NCI-H2107 (cell line): ENCODE measurements around the gene NELL1.

Source experiments
- DNase-seq: peaks from one replicate; lab custom pipeline; 2025; lab: John Stamatoyannopoulos, UW

NELL1 gene

DNA sequence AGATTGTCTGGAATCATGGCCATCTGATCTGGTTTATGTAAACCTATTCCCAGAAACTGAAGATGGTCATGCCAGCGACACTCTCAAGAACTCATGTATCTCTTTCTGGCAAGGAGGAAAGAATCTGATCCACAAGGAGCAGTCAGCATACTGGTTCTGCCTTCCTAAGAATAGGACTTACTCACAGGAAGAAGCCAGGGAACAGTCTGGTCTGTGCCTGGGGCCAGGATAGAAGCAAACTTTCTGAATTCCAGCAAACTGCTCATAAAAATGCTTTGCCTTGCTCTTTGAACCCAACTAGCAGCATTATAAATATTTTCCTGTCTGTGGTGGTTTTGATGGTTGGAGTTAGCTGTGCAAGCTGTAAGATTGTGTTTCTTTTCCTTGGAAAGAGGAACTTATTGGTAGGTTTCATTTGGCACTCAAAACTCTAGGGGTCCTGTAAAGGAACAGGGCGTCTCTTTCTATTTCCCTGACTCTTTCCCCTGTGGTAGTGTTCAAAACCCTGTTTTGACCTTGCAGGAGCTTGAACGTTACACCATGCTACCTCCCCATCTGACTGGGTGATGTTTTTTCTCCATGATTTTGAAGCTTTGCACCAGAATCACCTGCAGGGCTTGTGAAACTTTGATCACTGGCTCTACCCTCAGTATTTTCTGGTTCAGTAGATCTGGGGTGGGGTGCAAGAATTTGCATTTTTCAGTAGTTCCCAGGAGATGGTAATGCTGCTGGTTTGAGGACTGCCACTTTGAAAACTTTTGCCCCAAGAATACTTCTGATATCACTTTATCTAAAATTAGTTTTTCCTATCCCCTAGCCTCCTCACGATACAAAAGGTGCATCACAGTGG lies 895.7 kb downstream of the NELL1 start:
- no peak for DNase-seq

DNA sequence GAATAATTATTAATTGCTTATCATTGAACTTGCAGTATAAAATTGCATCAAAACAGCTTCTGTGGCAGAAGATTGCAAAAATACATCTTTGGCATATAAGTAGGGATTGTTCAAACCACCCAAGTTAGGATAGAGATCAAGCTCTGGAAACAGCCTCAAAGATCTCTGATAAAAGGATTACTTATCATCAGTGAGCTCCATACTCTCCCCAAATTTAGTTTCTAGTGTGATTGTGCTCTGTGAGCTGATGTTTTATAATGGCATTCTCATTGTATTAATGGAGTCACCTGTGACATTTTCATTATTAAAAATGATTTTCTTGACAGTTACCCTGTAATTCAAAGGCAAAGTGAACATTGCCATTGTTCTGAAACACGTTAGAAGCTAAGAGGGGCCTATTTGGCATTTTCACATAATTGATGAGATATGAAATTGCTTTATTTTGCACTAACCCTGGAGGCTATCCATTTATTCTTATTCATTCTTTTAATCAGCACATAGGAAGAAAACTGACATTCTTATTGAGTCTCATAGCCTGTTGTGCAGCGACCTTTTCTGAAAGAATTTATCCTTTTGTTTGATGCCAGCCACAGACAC lies 897.2 kb downstream of the NELL1 start:
- DNase-seq, result no peak

DNA sequence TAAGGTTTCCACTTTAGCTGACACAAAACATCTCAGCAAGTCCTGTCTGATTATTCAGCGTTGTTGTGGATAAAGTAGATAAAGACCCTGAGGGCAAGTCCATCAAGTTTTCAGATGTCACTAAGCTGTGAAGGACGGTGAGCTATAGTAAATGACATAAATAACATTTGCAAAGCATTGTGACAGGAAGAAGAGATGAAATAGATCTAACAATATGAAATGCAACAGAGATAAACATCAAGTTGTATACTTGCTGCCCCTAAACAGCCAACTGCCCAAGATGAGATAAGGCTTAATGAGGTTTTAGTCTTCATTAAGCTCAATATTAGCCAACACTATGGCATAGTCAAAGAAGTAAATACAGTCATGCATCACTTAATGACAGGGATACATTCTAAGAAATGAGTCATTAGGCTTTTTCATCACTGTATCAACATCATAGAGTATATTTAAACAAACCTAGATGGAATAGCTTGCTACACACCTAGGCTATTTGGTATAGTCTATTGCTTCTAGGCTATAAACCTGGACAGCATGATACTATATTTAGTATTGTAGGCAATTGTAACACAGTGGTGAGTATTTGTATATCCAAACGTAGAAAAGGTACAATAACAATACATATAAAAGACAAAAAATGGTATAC lies 898.4 kb downstream of the NELL1 start:
- no peak for DNase-seq

DNA sequence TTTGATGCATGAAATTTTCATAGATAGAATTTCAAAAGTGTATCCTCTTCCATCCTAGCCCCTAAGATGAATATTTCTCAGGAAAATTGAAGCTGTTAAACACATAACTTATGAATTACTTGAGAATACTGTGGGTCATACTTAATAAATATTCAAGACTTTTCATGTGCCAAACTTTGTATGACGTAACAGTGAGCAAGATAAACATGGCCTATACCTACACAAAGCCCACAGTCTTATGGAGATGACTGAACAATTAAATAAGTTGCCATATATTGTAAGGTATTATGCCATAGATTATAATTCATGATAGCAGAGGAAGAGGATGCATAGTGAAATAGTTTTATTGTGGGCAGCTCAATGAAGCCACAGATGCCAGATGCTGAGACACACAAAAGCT lies 902.8 kb downstream of the NELL1 start:
- DNase-seq, result no peak

DNA sequence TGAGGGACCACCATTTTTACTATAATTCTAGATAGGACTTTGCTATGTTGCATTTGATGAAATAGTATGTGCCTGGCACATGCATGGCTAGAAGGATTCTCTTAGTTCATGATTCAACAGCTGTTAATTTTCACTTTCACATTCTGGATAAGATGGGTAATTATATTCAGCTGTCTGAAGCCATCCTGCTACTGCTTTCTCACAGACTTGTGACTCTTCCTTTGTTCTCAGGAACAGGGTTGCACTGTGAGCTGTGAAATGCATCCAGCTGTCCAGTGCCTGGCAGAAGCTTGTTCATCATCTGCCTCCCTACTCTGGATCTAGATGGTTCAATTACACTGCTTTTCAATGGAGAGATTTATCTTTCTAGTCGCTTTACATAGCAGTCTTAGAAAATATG lies 913.4 kb downstream of the NELL1 start:
- DNase-seq, result no peak

DNA sequence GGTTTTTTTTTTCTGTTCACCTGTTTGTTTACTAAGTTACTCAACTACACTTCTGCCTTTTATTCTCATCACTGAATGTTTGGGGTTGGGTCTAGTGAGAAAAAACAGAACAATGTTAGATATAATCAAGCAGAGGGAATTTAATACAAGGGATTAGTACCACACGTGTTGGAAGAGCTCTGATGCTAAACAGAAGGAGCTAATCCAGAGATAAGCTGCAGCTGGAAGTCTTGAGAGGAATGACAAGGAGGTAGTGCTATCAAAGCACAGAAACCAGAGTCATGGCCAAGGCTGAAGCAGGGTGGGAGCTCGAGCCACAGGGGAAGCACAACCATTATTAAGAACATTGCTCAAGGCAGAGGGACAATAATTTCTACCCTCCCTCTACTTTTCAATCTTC lies 919.4 kb downstream of the NELL1 start:
- DNase-seq, result no peak

DNA sequence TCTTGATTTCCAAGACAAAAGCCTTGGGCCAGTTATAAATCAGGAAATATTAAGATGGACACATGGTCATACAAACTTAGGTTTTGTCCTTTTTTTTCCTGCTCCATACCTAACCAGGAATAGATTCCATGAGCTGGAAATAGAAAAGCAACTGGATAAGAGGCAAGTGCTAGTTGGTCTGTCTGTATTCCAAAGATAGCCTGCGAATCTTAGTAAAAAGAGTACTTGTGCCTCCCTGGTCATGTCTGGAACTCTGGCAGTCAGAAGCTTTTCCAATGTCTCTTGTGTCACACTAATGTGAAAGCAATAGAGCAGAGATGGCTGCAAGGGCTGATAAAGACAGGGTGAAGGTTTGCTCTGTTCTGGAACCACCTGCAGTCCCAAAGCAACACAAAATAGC lies 933.3 kb downstream of the NELL1 start:
- no peak for DNase-seq

DNA sequence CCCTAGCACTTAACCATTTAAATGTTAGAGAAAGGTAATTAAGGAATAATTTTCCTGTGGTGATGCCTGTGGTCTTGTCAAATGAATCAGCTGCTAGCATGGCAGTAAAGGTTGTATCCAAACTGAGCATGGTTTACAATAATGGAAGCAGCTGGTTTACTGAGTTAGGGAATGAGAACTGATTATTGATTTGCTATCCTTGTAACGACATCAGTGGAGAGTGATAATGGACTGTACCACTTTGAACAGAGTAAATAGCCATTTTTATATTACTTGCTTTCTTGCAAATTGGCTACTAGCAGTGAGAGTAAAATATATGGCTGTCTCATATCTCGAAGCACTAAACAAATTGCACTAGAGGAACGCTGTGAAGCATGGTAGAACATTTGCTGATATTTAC lies 934.5 kb downstream of the NELL1 start:
- no peak for DNase-seq

DNA sequence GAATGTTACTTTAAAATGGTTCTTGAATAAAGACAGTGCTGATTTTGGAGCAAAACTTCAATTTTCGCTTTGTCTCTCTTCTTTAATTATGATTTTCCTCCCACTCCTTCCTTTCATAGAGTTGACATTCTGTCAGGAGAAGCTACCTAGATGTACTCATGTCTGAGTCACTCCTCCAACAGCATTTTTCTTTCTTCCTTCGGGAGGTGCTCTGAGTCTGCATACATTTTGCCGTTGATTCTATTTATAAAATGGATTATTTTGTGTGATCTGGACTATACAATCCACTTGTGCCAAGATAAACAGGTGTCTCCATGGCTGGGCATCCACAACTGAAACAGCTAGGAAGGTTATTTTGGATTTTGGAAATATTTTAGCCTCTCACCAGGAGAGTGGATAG lies 935.2 kb downstream of the NELL1 start:
- no peak for DNase-seq

DNA sequence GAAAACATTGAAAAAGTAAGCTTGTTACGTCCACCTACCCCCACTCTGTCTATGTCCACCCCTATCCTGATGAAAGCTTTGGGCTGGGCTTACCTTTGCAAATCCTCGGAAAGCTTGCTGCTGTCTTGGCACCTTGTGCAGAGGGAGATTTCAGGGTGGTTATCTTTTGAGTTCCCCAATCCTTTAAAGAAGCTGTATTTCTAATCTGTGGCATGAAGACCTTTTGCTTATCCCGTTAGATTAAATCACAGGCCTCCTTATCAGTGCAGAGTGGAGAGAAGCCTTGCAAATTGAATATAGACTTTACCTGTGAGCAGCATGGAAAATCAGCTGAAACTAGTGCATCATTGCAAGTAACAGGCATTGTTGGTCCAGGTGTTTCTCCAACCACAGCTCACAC lies 942.9 kb downstream of the NELL1 start:
- no peak for DNase-seq

DNA sequence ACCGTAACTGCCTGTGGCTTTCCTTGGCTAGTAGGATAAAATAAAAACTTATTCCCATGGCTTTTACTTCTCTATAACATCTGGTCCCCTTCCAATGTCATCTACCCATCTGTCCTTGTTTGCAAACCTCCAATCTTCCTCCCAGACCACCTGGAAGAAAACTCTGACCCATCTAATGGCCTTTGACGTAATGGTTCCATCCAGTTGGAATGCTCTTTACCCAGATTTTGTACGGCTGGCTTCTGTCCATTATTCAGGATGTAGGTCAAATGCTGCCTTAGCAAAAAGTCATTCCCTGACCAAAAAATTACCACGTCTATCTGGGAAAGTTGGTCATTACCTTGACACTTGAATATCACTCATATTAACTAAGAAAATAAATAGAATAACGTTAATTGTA lies 945.6 kb downstream of the NELL1 start:
- no peak for DNase-seq

DNA sequence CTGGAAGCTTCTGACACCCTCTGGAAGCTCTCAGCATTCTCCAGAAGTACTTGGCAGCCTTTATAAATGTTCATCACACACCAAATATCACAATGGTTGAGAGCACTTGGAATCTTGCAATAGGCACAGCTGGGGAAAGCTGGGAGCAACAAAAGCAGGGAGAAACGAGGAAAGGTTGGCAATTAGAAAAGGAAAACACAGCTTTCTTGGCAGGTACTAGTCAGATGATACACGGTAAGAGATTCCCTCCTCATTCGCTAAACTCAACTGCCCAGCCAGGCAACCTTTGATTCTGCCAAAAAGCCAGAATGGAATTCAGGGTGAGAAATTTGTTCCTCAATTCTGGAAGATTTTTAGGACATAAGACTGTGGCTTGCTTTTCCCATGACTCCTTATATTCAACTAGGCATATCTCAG lies 946.6 kb downstream of the NELL1 start:
- DNase-seq, result no peak

DNA sequence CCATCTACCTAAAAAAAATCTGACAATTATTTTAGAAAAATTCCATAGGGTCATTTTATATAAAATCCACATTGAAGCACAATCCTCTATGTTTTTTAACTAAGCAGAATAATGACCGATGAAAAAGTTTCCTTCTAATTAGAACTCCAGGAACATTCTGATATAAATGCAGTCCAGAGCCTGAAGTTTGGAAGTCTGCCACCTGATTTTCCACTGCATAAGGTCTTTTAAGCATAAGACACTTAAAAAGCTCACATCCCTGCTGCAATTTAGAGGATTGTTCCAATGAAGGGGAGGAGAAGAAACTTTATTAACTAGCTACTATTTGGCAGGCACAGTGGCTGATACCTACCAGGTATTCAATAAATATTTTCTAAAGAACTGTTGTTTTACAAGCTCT lies 953.2 kb downstream of the NELL1 start:
- no peak for DNase-seq

DNA sequence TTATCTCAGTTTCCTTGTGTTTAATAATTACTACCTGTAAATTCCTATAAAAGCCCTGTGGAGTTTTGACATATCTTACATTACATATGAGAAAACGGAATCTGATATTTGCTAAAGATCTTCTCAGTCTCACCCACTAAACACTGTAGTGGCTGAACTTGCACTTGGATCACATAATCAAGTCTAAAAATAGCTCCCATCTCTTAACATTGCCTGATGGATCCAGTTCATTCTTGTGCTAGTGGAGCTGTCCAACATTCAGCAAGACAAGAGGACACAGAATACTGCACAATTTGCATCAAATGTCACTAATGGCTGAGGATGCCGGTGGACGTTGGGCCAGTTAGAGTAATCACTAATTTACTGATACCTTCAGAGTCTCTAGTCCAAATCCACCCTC lies 953.6 kb downstream of the NELL1 start:
- DNase-seq, result no peak
